ENCODE data around the gene ECI1.
A peak's percentile ranks its signal among the peaks of the same experiment; 100 is the strongest.
"Not testable (repeated sequence)": the region's sequence is repeated elsewhere in the genome, so short reads cannot be mapped to it uniquely, and the experiment has no call there.

Gene ECI1

GRCh38 chr16:2250652-2251295, 613 bp downstream of the ECI1 start:
- peak; percentile 64 for DNase-seq

GRCh38 chr16:2246301-2246885, 5.0 kb downstream of the ECI1 start:
- DNase-seq: no peak

- DNase-seq: no peak
Measured at GRCh38 chr16:2244926-2245795, 6.2 kb downstream of the ECI1 start.

- DNase-seq: no peak
Measured at GRCh38 chr16:2244301-2244700, 7.1 kb downstream of the ECI1 start.

- no peak for DNase-seq
Measured at GRCh38 chr16:2243781-2244180, 7.6 kb downstream of the ECI1 start.

- DNase-seq: no peak
Measured at GRCh38 chr16:2243031-2243528, 8.3 kb downstream of the ECI1 start.

GRCh38 chr16:2242598-2242997, 8.8 kb downstream of the ECI1 start:
- no peak for DNase-seq

GRCh38 chr16:2240331-2240730, 11.1 kb downstream of the ECI1 start:
- not testable (repeated sequence) for DNase-seq

- no peak for DNase-seq
Measured at GRCh38 chr16:2238838-2239675, 12.3 kb downstream of the ECI1 start.

GRCh38 chr16:2238150-2238837, 13.1 kb downstream of the ECI1 start:
- no peak for DNase-seq

GRCh38 chr16:2237493-2238149, 13.8 kb downstream of the ECI1 start:
- no peak for DNase-seq

- DNase-seq: no peak
Measured at GRCh38 chr16:2237102-2237482, 14.3 kb downstream of the ECI1 start.

- DNase-seq: no peak
Measured at GRCh38 chr16:2236337-2237101, 14.9 kb downstream of the ECI1 start, which contains the start of gene DNASE1L2. Gene DNASE1L2, plus strand, starts transcription at chr16:2236444. Its CDS starts 373 bp downstream, at chr16:2236817.

GRCh38 chr16:2235695-2236336, 15.6 kb downstream of the ECI1 start:
- no peak for DNase-seq

- no peak for DNase-seq
Measured at GRCh38 chr16:2235234-2235651, 16.1 kb downstream of the ECI1 start.

- DNase-seq: no peak
Measured at GRCh38 chr16:2234813-2235170, 16.6 kb downstream of the ECI1 start.

GRCh38 chr16:2233872-2234812, 17.2 kb downstream of the ECI1 start:
- no peak for DNase-seq

GRCh38 chr16:2233046-2233775, 18.2 kb downstream of the ECI1 start:
- DNase-seq: no peak
